Trophoblast cell (in vitro differentiated cells and primary cell): ENCODE results near the gene NBPF4.
"Not testable (repeated sequence)": the region's sequence is repeated elsewhere in the genome, so short reads cannot be mapped to it uniquely, and the experiment has no call there.

Source experiments
- DNase-seq, 2 donors: peaks; one replicate each; pipeline ENCODE4 v3.0.0-alpha.2; 2016
- H2AFZ ChIP-seq: 2 replicates; pipeline ENCODE4 v1.6.1; 2013; ENCODE audit warnings: low read length, moderate library complexity, mild to moderate bottlenecking; ENCODE audit not compliant: insufficient read depth, poor library complexity
- H2AK5ac ChIP-seq: 2 replicates; pipeline ENCODE4 v1.6.1; 2013; ENCODE audit warnings: mild to moderate bottlenecking, low read length
- H2BK120ac ChIP-seq: 2 replicates; pipeline ENCODE4 v1.6.1; 2013; ENCODE audit warnings: low read length, mild to moderate bottlenecking, moderate library complexity; ENCODE audit not compliant: insufficient read depth, poor library complexity
- H2BK12ac ChIP-seq: 2 replicates; pipeline ENCODE4 v1.6.1; 2013; ENCODE audit warnings: mild to moderate bottlenecking, low read length, moderate library complexity
- H2BK5ac ChIP-seq: 2 replicates; pipeline ENCODE4 v1.6.1; 2013; ENCODE audit warnings: low read length, low read depth, moderate library complexity, mild to moderate bottlenecking; ENCODE audit not compliant: poor library complexity
- H3K14ac ChIP-seq: 2 replicates; pipeline ENCODE4 v1.6.1; 2013; ENCODE audit warnings: mild to moderate bottlenecking, low read length
- H3K18ac ChIP-seq: 2 replicates; pipeline ENCODE4 v1.6.1; 2013; ENCODE audit warnings: mild to moderate bottlenecking, low read length
- H3K23ac ChIP-seq: 2 replicates; pipeline ENCODE4 v1.6.1; 2013; ENCODE audit warnings: low read length
- H3K27ac ChIP-seq: 2 replicates; pipeline ENCODE4 v1.5.1; 2013; ENCODE audit warnings: low read depth, mild to moderate bottlenecking, inconsistent platforms, low read length, moderate library complexity
- H3K27me3 ChIP-seq: 2 replicates; pipeline ENCODE4 v1.6.1; 2013; ENCODE audit warnings: inconsistent platforms, mild to moderate bottlenecking, low read length, moderate library complexity; ENCODE audit not compliant: insufficient read depth
- H3K36me3 ChIP-seq, 2 experiments: 1 replicate in 1 of 2; 2 replicates in 1 of 2; pipeline ENCODE4 v1.6.1; 2013; ENCODE audit warnings: low read length in 2 of 2, mild to moderate bottlenecking in 2 of 2, moderate library complexity in 1 of 2; ENCODE audit not compliant: insufficient read depth in 2 of 2, control insufficient read depth in 1 of 2
- H3K4ac ChIP-seq: 2 replicates; pipeline ENCODE4 v1.6.1; 2013; ENCODE audit warnings: low read depth, mild to moderate bottlenecking, low read length, moderate library complexity
- H3K4me1 ChIP-seq, 2 experiments: 1 replicate in 1 of 2; 2 replicates in 1 of 2; pipeline ENCODE4 v1.6.1; 2013; ENCODE audit warnings: low read length in 2 of 2, mild to moderate bottlenecking in 2 of 2, moderate library complexity in 1 of 2; ENCODE audit not compliant: insufficient read depth in 2 of 2, control insufficient read depth in 1 of 2
- H3K4me2 ChIP-seq: 2 replicates; pipeline ENCODE4 v1.6.1; 2013; ENCODE audit warnings: inconsistent platforms, mild to moderate bottlenecking, low read length, moderate library complexity
- H3K4me3 ChIP-seq: 2 replicates; pipeline ENCODE4 v1.5.1; 2013; ENCODE audit warnings: mild to moderate bottlenecking, low read depth, low read length, inconsistent platforms
- H3K79me1 ChIP-seq: one replicate; pipeline ENCODE4 v1.6.1; 2013; ENCODE audit warnings: low read length
- H3K79me2 ChIP-seq: 2 replicates; pipeline ENCODE4 v1.6.1; 2013; ENCODE audit warnings: low read length, mild to moderate bottlenecking; ENCODE audit not compliant: control insufficient read depth, insufficient read depth, poor library complexity
- H3K9ac ChIP-seq: 2 replicates; pipeline ENCODE4 v1.6.1; 2013; ENCODE audit warnings: mild to moderate bottlenecking, low read length
- H3K9me3 ChIP-seq: 2 replicates; pipeline ENCODE4 v1.6.1; 2013; ENCODE audit warnings: low read depth, mild to moderate bottlenecking, control low read depth, inconsistent platforms, low read length; ENCODE audit not compliant: insufficient read depth
- H4K12ac ChIP-seq: 2 replicates; pipeline ENCODE4 v1.6.1; 2013; ENCODE audit warnings: low read depth, mild to moderate bottlenecking, low read length, moderate library complexity
- H4K8ac ChIP-seq: 2 replicates; pipeline ENCODE4 v1.6.1; 2013; ENCODE audit warnings: low read depth, mild to moderate bottlenecking, low read length, moderate library complexity
- H4K91ac ChIP-seq: one replicate; pipeline ENCODE4 v1.6.1; 2013; ENCODE audit warnings: low read depth, mild to moderate bottlenecking, low read length, moderate library complexity
- WGBS: extraction: QIAGEN DNeasy Blood & Tissue Kit; methylation state at CpG from one replicate; pipeline ENCODE4 v1.1.7; 2013; ENCODE audit warnings: missing lambda C conversion rate; ENCODE audit not compliant: insufficient read length, insufficient coverage; ENCODE audit errors: extremely low coverage; 5-methylcytosine and 5-hydroxymethylcytosine counted together

Gene NBPF4

GRCh38 chr1:108239426-108239825 is 4.5 kb downstream of the NBPF4 start:
- H3K4me1 ChIP-seq, DNase-seq, H3K27me3 ChIP-seq, H2BK5ac ChIP-seq, H3K4ac ChIP-seq, H3K23ac ChIP-seq, H2BK120ac ChIP-seq, H2AFZ ChIP-seq, H2BK12ac ChIP-seq, H4K91ac ChIP-seq, H3K9ac ChIP-seq, H3K36me3 ChIP-seq, H4K8ac ChIP-seq, H3K79me1 ChIP-seq, H3K18ac ChIP-seq, H3K27ac ChIP-seq, H3K14ac ChIP-seq, H3K9me3 ChIP-seq, H2AK5ac ChIP-seq, H3K4me2 ChIP-seq, H3K79me2 ChIP-seq, H3K4me3 ChIP-seq, H4K12ac ChIP-seq: not testable (repeated sequence)
- WGBS = no CpG with 5 or more reads among the region's 2 CpGs

- H3K18ac ChIP-seq, H3K79me2 ChIP-seq, H3K9me3 ChIP-seq, H2BK120ac ChIP-seq, H4K8ac ChIP-seq, DNase-seq, H2AFZ ChIP-seq, H2BK5ac ChIP-seq, H3K27me3 ChIP-seq, H3K27ac ChIP-seq, H3K4me2 ChIP-seq, H4K12ac ChIP-seq, H2BK12ac ChIP-seq, H3K4ac ChIP-seq, H3K79me1 ChIP-seq, H3K9ac ChIP-seq, H2AK5ac ChIP-seq, H3K23ac ChIP-seq, H3K14ac ChIP-seq, H3K4me3 ChIP-seq, H3K4me1 ChIP-seq, H3K36me3 ChIP-seq, H4K91ac ChIP-seq: not testable (repeated sequence)
- WGBS = no CpG with 5 or more reads among the region's 2 CpGs
Observed at GRCh38 chr1:108235308-108235707, 8.6 kb downstream of the NBPF4 start.

GRCh38 chr1:108232183-108232582 is 11.7 kb downstream of the NBPF4 start:
- H4K91ac ChIP-seq, DNase-seq: not testable (repeated sequence)
- WGBS = no CpG with 5 or more reads among the region's 3 CpGs

GRCh38 chr1:108229976-108230375 is 13.9 kb downstream of the NBPF4 start:
- H4K8ac ChIP-seq, H2BK120ac ChIP-seq, H2AK5ac ChIP-seq, H3K4ac ChIP-seq, H3K23ac ChIP-seq, DNase-seq, H3K14ac ChIP-seq, H2BK12ac ChIP-seq, H3K4me3 ChIP-seq, H3K79me2 ChIP-seq, H2AFZ ChIP-seq, H4K12ac ChIP-seq, H3K9ac ChIP-seq, H3K18ac ChIP-seq, H3K9me3 ChIP-seq, H3K27ac ChIP-seq, H2BK5ac ChIP-seq, H3K4me1 ChIP-seq, H3K36me3 ChIP-seq, H4K91ac ChIP-seq, H3K4me2 ChIP-seq, H3K27me3 ChIP-seq, H3K79me1 ChIP-seq: not testable (repeated sequence)
- WGBS = no CpG with 5 or more reads among the region's 3 CpGs

More at GRCh38 chr1:108232183-108232582, 11.7 kb downstream of the NBPF4 start:
- not testable (repeated sequence) for H3K14ac ChIP-seq, H3K9ac ChIP-seq, H3K4me3 ChIP-seq, H2BK5ac ChIP-seq, H3K23ac ChIP-seq, H3K27me3 ChIP-seq, H3K4ac ChIP-seq, H3K4me2 ChIP-seq, H3K79me2 ChIP-seq, H3K36me3 ChIP-seq, H2BK120ac ChIP-seq, H3K9me3 ChIP-seq, H3K79me1 ChIP-seq, H2AK5ac ChIP-seq, H3K27ac ChIP-seq, H4K12ac ChIP-seq, H2BK12ac ChIP-seq, H3K18ac ChIP-seq, H2AFZ ChIP-seq, H3K4me1 ChIP-seq, H4K8ac ChIP-seq
